Activated CD8-positive, alpha-beta T cell treated with anti-CD3 and anti-CD28 coated beads for 36 hours (primary cell): ENCODE data around the gene ZNF793. TPM values are rescaled to one million over a fixed set of nuclear protein-coding genes. Genes with fewer than 3 reads are reported as not detected.

ENCODE experiments used
- ATAC-seq: fragments of 200-7000 bp; cut with Tn5 transposase; one replicate; pipeline ENCODE4 v1.10.0; 2021; ENCODE audit warnings: mild to moderate bottlenecking, moderate library complexity
- CTCF ChIA-PET: fragments of 350-600 bp; sonication (Branson Sonifier 250); formaldehyde crosslinking; loops from one replicate; lab custom pipeline; 2021; ENCODE audit warnings: antibody characterized with exemption; lab: Charles Lee
- POLR2A ChIA-PET: fragments of 350-600 bp; sonication (Branson Sonifier 250); formaldehyde crosslinking; loops from one replicate; lab custom pipeline; 2021; ENCODE audit warnings: antibody characterized with exemption; lab: Charles Lee
- DNase-seq: peaks from one replicate; pipeline ENCODE4 v3.0.0-alpha.2; 2020
- H3K27ac Mint-ChIP-seq: one replicate; pipeline ENCODE4 v1.8.0; 2021; ENCODE audit warnings: mild to moderate bottlenecking, mixed read lengths
- H3K27me3 Mint-ChIP-seq: one replicate; pipeline ENCODE4 v1.8.0; 2021; ENCODE audit warnings: mixed read lengths
- H3K36me3 Mint-ChIP-seq: one replicate; pipeline ENCODE4 v1.8.0; 2021; ENCODE audit warnings: low read depth, mixed read lengths
- H3K4me1 Mint-ChIP-seq: one replicate; pipeline ENCODE4 v1.8.0; 2021; ENCODE audit warnings: low read depth, mixed read lengths
- H3K4me3 Mint-ChIP-seq: one replicate; pipeline ENCODE4 v1.8.0; 2021; ENCODE audit warnings: mild to moderate bottlenecking, moderate library complexity, mixed read lengths
- H3K9me3 Mint-ChIP-seq: one replicate; pipeline ENCODE4 v1.8.0; 2021; ENCODE audit warnings: mixed read lengths
- intact Hi-C: fragments of 100-400 bp; cut with micrococcal nuclease; formaldehyde crosslinking; loops from one replicate; pipeline ENCODE4 v1.10.0; 2022
- total RNA-seq, 2 experiments: library from RNA; stranded (reverse); gene quantifications; one replicate each; pipeline ENCODE4 v1.2.3, GENCODE V29; 2021
- TF ChIP-seq, protein P1 (sequence below): fragments of 200-600 bp; IDR thresholded peaks from one replicate; pipeline ENCODE4 v1.8.0; 2022; ENCODE audit warnings: antibody characterized with exemption, mild to moderate bottlenecking

Gene ZNF793
- total RNA-seq, 2 experiments from 2014 or later, result 3.5 to 3.8 TPM

GRCh38 chr19:37468961-37469777 lies 37.6 kb upstream of the ZNF793 start, which contains the start of gene ZNF570:
Gene ZNF570 (plus strand): TSS chr19:37469356. CDS start chr19:37470355, 999 bp downstream.
- DNase-seq, result peak; percentile 92
- intact Hi-C loops, result loop anchor here (10.0 kb wide), 2 partner anchors 154 to 316 kb away; no protein-coding TSS in a partner anchor
- peaks cover 22% of the 10 kb centered on the region for H3K4me1 Mint-ChIP-seq

GRCh38 chr19:37470216-37470615 lies 36.5 kb upstream of the ZNF793 start:
- ATAC-seq (no peak), DNase-seq (no peak)
- H3K4me3 Mint-ChIP-seq, result peak overlapping the region; percentile 85
- H3K27ac Mint-ChIP-seq, result peak overlapping the region; percentile 92
- H3K4me1 Mint-ChIP-seq, result peaks cover 22% of the 10 kb centered on the region
- peaks cover 6% of the 10 kb centered on the region for H3K9me3 Mint-ChIP-seq
- CTCF ChIA-PET, result no interaction called here
- intact Hi-C loops, result no loop called here
- peaks cover 27% of the 10 kb centered on the region for H3K36me3 Mint-ChIP-seq
- TF ChIP-seq, protein P1, sequence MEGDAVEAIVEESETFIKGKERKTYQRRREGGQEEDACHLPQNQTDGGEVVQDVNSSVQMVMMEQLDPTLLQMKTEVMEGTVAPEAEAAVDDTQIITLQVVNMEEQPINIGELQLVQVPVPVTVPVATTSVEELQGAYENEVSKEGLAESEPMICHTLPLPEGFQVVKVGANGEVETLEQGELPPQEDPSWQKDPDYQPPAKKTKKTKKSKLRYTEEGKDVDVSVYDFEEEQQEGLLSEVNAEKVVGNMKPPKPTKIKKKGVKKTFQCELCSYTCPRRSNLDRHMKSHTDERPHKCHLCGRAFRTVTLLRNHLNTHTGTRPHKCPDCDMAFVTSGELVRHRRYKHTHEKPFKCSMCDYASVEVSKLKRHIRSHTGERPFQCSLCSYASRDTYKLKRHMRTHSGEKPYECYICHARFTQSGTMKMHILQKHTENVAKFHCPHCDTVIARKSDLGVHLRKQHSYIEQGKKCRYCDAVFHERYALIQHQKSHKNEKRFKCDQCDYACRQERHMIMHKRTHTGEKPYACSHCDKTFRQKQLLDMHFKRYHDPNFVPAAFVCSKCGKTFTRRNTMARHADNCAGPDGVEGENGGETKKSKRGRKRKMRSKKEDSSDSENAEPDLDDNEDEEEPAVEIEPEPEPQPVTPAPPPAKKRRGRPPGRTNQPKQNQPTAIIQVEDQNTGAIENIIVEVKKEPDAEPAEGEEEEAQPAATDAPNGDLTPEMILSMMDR, result no peak
- POLR2A ChIA-PET, result no interaction called here
- H3K27me3 Mint-ChIP-seq, result no peaks in the 10 kb centered on the region

More at GRCh38 chr19:37468961-37469777, 37.6 kb upstream of the ZNF793 start, which contains the start of gene ZNF570:
- Mint-ChIP-seq H3K27me3 (no peaks in the 10 kb centered on the region), H3K36me3 (peaks cover 32% of the 10 kb centered on the region), H3K27ac (peak within 1 kb of the TSS; percentile 92), H3K4me3 (peak within 1 kb of the TSS; percentile 85), H3K9me3 (peaks cover 14% of the 10 kb centered on the region)
- ChIA-PET CTCF (no interaction called here), POLR2A (interaction anchor here (0.8 to 1.4 kb wide), 6 partner anchors 41 to 631 kb away, joined by 3 to 7 read pairs (median 4); partner anchors contain the start of genes ZNF420, ZNF540, ZNF571 and ZNF790)
- ATAC-seq, result peak; percentile 71
- TF ChIP-seq, protein P1, result no peak

DNA sequence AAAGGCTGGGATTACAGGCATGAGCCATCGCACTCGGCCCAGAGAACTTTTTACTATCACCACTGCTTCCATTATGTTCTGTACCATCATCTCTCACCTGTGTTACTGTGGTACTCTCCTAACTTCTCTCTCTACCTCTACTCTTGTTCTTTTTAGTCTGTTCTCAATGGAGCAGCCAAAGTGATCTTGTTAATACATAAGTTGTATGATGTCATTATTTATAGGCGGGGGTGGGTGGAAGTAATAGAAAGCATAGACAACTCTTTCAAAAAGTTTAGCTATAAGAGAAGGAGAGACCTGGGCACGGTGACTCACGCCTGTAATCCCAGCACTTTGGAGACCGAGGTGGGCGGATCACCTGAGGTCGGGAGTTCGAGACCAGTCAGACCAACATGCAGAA lies 34.6 kb upstream of the ZNF793 start:
- no peak overlapping the region for H3K4me3 Mint-ChIP-seq
- no peaks in the 10 kb centered on the region for H3K27me3 Mint-ChIP-seq
- ChIA-PET CTCF (no interaction called here), POLR2A (no interaction called here)
- TF ChIP-seq, protein P1, result no peak
- H3K9me3 Mint-ChIP-seq, result peaks cover 15% of the 10 kb centered on the region
- H3K36me3 Mint-ChIP-seq, result peaks cover 41% of the 10 kb centered on the region
- DNase-seq, result no peak
- H3K4me1 Mint-ChIP-seq, result peaks cover 16% of the 10 kb centered on the region
- H3K27ac Mint-ChIP-seq, result no peak overlapping the region
- no peak for ATAC-seq
- intact Hi-C loops, result no loop called here

- no peak for DNase-seq
- no peaks in the 10 kb centered on the region for H3K4me1 Mint-ChIP-seq
- no peak for ATAC-seq
- ChIA-PET CTCF (no interaction called here), POLR2A (interaction anchor here (1.2 kb wide), 1 partner anchor 18 kb away, joined by 4 read pairs; the partner anchor contains the start of gene ZNF569)
- H3K27ac Mint-ChIP-seq, result no peak overlapping the region
- intact Hi-C loops, result no loop called here
- no peak overlapping the region for H3K4me3 Mint-ChIP-seq
- peaks cover 59% of the 10 kb centered on the region for H3K9me3 Mint-ChIP-seq
- peaks cover 68% of the 10 kb centered on the region for H3K36me3 Mint-ChIP-seq
- no peaks in the 10 kb centered on the region for H3K27me3 Mint-ChIP-seq
- TF ChIP-seq, protein P1, result no peak
These were observed 22.2 kb upstream of the ZNF793 start for GRCh38 chr19:37484406-37485168.
